Activated T-cell treated with anti-CD3 and anti-CD28 coated beads for 24 hours (primary cell): ENCODE results near the gene PKN1.
"Not testable (repeated sequence)": the region's sequence is repeated elsewhere in the genome, so short reads cannot be mapped to it uniquely, and the experiment has no call there.

Experiments used
- DNase-seq: peaks from one replicate; pipeline ENCODE4 v3.0.0-alpha.2; 2020; ENCODE audit warnings: low read depth

The PKN1 gene

DNA sequence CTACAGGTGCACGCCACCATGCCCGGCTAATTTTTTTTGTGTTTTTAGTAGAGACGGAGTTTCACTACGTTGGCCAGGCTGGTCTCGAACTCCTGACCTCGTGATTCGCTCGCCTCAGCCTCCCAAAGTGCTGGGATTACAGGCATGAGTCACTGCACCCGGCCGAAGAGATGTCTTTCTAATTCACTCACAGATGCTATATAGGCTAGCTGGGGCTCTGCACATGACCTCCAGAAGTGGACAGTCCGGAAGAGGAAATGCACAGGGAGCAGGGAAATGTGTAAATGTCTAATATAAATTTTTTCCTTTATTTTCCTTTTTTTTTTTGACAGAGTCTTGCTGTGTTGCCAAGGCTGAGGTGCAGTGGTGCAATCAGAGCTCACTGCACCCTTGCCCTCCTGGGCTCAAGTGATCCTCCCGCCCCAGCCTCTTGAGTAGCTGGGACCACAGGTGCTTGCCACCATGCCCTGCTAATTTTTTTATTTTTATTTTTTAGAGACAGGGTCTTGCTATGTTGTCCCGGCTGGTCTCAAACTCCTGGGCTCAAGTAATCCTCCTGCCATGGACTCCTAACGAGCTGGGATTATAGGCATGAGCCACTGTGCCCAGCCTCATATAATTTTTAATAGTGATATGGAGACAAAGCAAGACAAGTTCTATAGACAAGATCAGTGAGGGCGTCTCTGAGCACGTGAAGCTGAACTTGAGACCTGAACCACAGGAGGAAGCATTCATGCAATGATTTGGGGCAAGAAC is 54.4 kb downstream of the PKN1 start:
- DNase-seq: no peak

DNA sequence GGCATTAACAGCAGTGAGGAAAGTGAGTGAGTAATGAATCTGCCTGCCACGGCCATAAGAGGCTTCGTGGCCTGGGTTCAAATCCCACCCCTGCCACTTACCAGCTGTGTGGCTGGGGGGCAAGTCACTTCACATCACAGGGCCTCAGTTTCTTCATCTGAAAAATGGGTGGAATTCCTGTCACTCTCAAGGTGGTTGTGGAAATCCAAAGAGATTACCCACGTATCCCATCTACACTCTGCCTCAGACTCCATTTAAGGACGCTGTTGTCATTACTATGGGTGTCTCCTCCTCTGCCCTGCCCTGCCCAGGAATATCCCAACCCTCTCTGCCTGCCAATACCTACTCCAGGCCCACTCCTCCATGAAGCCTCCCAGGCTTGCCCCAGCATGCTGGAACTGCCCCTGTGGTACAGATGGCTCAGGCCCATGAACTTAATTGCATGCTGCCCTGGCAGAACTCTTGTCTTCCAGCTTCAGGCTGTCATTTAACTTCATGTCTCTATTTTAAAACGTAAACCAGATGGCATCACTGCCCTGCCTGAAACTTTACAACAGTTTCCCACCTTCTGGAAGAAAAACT is 59.7 kb downstream of the PKN1 start:
- DNase-seq: no peak

DNA sequence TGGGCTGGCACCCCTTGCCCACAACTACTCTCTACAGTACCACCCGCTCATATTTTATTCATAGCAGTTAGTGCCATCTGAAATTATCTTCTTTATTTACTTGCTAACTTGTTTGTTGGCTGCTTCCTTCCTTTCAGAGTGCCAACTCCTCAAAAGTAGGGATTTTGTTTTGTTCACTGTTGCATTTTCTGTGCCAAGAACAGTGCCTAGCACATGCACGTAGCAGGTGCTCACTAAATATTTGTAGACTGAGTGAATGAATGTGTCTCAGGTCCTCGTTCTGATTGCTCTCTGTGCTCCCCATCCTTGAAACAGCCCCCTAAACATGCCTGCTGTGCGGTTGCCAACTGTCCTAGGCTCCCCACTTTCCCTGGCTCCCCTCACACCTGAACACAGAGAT is 61.3 kb downstream of the PKN1 start:
- no peak for DNase-seq

DNA sequence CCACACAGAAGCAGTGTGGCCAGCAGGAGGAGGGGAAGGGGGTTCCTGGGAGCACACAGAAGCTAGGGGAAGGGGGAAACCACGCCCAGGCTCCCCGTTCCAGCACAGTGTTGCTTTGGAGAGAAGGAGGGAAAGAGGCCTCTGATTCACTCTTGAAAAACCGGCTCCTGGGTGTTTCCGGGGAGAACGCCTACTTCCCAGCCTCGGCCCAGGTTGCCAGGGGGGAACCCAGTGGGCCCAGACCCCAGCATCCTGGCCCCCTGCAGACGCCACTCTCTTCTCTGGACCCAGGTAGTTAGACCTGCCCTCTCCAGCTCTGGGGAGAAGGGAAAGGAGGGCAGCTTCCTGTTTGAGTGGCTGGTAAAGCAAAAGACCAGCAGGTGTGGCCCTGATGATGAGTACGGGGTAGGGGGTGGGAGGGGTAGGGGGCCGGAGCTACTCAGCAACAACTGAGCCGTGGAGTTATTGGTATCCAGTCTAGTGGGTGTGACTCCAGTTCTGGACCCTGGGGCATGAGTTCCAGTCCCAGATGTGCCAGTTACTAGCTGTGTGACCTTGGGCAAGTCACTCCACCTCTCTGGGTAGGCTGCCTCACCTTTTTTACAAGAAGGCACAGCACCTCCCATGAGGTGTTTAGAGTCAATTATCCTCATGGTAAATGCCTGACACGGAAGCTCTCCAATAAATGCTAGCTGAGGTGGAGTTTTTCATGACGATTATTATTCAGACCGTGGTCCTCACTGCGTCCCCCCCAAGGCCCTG is 62.0 kb downstream of the PKN1 start:
- DNase-seq: no peak

DNA sequence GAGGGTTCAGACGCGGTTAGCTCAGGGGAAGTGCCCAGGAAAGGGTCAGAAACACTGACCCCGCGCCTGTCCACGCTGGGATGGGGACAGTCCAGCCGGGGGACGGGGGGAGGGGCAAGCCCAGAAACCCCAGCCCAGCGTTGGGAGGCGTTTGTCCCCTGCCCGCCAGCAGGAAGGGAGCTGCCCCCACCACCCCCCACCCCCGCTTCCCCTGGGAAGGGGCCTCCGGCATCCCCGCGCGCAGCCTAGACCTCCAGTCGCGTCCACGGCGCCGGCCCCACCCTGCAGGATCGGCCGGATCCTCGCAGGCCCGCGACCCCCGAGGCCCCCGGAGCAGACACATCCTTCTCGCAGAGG is 62.5 kb downstream of the PKN1 start:
- no peak for DNase-seq

DNA sequence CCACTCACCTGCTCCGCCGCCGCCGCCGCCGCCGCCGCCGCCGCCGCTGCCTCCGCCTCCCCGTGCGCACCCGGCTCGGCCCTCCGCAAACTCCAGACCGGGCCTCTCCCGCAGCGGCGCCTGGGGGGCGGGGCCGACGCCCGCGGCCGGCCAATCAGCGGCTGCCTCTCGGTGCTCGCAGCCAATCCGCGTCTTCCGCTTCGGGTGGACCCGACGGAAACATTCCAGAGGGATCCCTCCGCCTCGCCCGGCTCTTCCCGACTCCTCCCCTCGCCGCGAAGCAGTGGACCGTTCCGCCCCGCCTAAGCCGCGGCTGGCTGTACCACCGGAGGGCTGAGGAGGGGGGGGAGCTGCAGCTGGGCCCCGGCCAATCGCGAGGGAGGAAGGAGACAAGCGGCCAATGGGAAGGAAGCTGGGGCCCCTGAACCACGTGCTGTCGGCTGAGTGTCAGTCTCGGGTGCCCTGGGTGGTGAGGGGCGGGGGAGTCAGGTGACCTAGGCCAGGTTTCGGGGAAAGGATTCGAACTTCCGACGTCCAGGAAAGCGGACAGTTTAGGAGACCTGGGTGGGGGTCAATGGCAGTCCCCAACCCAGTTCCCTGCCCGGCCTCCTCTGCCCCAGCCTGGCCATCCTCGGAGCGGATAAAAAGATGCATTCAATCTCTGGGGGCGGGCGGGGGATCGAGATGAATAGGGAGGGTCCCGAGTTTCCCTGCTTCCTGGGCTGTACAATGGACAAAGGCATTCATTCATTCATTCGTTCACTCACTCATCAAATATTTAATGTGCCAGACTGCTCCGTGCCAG is 63.1 kb downstream of the PKN1 start, which contains the start of gene GIPC1:
Gene GIPC1, minus strand, starts transcription at position 99 of the 805 bp plus-strand sequence. CDS start 13,151 bp downstream, outside the sequence.
- DNase-seq: peak; percentile 79

DNA sequence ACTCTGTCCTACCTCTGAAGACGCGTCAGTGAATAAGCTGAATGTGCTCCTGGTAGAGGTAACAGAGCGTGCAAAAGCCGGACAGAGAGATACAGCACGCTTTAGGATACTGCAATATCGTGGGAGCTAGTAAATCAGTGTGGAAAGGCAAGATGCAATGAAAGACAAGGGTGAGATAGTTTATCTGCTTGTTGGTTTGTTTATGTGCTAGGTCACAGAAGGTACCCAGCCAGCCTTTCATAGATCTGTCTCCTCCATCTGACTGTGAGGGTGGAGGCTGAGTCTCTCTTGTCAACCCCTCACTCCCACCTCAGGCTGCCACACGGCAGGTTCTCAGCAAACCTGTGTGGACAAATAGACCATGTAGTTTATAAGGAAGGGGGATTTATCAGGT is 63.7 kb downstream of the PKN1 start:
- no peak for DNase-seq

DNA sequence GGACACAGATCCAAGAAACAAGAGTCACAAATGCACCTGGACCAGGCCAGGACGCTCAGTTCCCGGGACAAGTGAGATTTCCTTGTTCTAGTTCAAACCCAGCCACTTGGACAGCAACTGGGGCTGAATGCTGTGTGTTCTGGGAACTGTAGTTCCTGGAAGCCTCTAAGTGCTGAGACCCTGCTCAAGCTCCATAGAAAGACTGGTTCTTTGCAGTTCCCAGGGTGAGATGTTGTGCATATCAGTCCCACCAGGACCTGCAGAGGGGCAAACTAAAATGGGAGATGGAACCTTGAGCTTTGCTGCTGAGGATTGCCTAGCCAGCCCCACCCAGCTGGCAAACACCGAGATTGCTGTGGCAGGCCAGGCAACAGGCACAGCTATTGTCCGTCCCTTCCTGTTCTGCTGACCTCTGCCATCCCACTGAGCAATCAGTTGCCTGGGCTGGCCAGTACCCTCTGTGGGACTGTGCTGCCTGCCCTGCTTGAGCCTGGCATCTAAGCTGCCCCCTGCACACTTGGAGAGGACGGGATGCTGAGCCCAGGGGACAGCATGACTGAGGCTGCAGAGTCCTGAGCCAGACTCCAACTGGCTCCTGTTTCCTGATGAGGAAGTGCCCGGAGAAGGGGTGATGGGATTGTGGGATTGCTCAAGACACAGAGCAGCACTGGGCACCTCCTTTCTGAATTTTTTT is 64.3 kb downstream of the PKN1 start:
- no peak for DNase-seq

DNA sequence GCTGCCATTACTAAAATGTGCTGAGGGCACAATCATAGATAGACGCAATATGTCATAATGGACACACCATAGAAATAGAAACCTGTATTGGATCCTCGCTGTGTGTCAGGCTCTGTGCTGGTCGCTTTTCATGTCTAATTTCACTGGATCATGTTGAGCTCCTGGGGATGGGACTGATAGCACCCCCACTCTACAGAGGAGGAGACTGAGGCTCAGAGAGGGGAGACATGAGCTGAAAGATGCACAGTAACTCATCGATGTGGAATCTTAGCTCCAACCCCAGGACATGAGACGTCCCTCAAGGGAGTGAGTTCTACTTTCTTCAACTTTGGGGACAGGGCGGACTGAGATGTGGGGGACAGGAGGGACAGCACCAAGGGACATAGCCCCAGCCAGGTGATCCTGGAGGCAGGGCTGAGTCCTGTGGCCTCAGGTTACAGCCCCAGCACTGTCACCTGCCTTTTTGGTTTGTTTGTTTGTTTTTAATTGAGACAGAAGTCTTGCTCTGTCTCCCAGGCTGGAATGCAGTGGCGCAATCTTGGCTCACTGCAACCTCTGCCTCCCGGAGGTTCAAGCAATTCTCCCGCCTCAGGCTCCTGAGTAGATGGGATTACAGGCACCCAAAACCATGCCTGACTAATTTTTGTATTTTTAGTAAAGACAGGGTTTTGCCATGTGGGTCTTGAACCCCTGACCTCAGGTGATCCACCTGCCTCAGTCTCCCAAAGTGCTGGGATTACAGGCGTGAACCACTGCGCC is 69.4 kb downstream of the PKN1 start:
- DNase-seq: no peak

DNA sequence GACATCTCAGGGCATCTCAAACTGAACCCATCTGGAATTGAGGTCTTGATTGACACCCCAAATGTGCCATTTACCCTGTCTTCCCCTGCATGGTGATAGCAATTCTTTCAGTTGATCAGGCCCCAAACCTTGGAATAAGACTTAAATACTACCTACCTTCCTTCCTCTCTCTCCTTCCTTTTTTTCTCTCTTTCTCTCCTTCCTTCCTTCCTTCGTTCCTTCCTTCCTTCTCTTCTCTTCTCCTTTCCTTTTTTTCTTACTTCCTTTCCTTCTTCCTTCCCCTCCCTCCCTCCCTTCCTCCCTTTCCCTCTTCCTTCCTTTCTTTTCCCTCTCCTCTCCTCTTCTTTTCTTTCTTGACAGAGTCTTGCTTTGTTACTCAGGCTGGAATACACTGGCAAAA is 70.2 kb downstream of the PKN1 start:
- no peak for DNase-seq

DNA sequence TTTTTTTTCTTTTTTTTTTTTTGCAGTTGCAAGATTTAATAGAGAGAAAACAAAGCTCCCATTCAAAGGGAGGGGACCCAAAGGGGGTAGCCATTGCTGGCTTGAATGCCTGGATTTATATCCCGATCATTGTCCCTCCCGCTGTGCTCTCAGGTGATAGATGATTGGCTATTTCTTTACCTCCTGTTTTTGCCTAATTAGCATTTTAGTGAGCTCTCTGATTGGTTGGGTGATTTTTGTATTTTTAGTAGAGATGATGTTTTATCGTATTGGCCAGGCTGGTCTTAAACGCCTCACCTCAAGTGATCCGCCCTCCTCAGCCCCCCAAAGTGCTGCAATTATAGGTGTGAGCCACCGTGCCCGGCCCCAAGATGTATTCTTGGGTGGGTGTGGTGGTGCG is 71.5 kb downstream of the PKN1 start:
- not testable (repeated sequence) for DNase-seq

DNA sequence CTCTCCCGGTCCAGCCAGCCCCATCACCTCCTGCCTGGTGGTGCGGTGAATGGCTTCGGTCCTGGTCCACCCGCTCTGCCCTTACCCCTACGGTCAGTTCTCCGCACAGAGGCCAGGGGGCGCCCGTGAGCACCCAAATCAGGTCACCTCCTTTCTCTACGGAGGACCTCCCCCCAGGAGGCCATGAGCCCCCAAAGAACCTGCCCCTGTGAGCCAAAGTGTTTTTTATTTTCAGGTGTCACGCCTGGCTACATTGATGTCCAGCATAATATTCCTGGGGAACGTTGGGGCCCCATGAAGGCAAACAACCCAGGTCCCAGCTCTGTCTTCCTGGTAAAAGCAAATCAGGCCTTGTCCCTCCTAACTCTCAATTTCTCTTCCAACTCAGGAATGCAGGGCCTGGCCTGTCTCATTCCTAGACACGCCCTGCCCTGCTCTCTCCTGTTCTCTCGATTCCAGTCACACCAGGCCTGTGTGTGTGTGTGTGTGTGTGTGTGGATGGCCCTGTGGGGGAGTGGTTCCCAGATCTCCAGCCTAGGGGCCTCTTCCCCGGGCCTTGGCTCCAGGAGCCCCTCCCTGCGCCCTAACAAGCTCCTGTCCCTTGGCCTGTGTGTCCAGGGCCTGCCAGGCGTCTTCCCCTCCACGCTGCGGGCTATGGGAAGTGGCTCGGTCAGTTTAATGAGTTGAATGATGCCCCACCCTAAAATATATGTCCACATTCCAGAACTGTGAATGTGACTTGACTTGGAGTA is 72.6 kb downstream of the PKN1 start:
- DNase-seq: peak; percentile 52

DNA sequence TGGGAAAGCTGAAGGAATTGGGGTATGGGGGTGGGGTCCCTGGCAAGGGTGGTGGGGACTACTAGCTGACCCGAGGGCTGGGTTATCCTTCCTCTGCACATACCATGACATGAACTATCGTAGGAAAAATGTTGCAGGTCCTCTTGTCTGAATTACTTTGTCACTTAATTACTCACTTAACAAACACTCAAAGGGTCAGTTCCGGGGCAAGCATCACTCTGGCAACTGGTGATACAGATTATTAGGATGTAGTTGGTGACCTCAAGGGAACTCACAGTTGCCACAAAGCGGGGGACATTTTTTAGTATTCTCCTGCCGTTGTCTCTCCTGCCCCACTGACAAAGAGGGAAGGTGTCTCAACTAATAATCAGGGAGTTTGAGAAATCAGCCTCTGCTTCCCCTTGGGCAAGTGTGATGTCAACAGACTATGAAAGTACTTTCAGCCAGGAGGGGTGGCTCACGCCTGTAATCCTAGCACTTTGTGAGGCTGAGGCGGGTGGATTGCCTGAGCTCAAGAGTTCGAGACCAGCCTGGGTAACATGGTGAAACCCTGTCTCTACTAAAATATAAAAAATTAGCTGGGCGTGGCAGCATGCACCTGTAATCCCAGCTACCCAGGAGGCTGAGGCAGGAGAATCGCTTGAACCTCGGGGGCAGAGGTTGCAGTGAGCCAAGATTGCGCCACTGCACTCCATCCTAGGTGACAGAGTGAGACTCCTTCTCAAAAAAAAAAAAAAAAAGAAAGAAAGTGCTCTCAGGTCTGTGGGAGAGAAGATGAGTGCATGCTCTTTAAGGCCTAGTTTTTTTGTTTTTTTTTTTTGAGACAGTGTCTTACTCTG is 74.8 kb downstream of the PKN1 start:
- no peak for DNase-seq

DNA sequence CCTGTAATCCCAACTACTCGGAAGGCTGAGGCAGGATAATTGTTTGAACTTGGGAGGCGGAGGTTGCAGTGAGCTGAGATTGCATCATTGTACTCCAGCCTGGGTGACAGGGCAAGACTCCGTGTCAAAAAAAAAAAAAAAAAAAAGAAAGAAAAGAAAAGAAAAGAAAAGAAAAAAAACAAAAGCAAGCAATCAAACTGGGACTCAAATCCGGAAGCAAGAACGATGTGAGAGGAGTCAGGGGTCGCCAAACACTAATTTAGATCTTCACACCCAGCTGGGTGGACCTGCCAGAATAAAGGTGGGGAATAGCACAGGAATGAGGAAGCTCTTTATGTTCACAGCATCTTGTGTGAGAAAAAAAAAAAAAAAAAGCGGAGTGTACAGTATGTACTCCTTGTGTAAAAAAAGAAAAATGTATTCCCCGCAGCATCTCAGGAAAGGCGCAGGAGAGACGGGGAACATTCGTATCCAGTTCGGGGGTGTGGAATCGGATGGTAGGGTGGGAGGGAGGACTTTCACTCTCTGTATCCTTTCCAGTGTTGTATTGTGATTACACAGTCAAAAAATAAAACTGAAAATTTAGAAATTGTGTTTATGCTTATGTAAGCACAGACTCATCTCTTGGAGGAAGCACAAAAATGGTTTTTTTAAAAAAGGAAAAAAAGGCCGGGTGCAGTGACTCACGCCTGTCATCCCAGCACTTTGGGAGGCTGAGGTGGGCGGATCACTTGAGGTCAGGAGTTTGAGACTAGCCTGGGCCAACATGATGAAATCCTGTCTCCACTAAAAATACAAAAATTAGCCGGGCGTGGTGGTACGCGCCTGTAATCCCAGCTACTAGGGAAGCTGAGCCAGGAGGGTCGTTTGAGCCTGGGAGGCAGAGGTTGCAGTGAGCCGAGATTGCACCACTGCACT is 77.5 kb downstream of the PKN1 start:
- DNase-seq: no peak

DNA sequence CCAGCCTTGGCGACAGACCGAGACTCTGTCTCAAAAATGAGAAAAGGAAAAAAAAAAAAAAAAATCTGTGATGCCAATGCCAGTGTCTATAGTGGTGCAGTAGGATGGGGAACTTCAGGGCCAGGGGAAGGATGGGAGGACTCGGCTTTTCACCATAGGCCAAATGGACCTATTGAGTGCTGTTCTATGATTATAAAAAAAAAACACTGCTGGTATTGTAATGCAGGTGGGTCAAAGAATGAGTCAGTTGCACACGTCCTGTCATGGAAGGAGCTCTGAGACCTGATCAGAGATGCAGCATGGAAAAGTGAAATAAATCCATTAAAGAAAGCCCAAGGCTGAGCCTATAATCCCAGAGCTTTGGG is 78.1 kb downstream of the PKN1 start:
- no peak for DNase-seq

DNA sequence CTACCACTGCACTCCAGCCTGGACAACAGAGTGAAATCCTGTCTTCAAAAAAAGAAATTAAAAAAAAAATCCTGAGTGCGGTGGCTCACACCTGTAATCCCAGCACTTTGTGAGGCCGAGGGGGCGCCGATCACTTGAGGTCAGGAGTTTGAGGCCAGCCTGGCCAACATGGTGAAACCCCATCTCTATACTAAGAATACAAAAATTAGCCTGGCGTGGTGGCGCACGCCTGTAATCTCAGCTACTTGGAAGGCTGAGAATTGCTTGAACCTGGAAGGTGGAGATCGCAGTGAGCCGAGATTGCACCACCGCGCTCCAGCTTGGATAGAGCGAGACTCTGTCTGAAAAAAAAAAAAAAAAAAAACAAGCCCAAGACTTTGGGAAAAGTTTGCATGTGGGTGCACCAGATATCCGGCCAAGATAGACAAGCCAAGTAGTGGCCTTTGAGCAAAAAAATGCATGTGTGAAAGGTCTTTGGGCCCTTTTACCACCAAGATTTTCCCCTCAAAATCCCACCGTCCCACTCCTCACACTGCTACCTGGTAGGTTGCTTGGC is 79.4 kb downstream of the PKN1 start:
- DNase-seq: no peak

DNA sequence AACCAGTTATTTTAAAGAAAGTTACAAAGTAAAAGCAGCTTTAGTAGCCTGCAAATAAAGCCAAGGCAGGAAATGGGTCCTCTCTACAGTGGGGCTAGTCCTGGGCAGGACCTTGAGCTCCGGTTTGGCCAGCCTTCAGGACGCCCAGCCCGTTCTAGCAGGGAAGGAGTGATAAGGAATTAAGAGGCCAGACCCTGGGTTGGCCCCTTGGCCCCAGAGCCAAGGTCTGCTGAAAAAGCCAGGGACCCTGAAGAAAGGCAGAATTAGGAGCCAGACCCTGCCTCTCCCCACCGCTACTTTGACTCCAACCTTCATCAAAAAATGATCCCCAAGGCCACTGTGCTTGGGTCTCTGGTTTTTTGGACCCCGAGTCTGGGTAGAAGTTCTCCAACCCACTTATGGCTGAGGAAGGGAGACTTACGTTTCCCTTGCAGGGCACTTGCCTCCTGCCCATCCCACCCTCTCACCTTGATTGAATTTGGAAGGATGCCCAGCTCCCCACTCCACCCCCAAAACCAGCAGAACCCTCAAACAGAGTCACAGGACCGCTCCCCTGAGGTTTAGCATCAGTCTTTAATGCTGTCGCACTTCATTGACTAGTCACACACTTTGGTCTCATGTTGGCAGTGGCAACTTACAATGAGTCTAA is 81.2 kb downstream of the PKN1 start:
- DNase-seq: no peak
